ENCODE data around the gene GDE1. TPM values are rescaled to one million over a fixed set of nuclear protein-coding genes. Genes with fewer than 3 reads are reported as not detected.
A peak's percentile ranks its signal among the peaks of the same experiment; 100 is the strongest.
"Not testable (repeated sequence)": the region's sequence is repeated elsewhere in the genome, so short reads cannot be mapped to it uniquely, and the experiment has no call there.

Gene GDE1, protein sequence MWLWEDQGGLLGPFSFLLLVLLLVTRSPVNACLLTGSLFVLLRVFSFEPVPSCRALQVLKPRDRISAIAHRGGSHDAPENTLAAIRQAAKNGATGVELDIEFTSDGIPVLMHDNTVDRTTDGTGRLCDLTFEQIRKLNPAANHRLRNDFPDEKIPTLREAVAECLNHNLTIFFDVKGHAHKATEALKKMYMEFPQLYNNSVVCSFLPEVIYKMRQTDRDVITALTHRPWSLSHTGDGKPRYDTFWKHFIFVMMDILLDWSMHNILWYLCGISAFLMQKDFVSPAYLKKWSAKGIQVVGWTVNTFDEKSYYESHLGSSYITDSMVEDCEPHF
- 50.9 TPM for polyA plus RNA-seq (2013, experiment 1 of 2; ENCODE audit: insufficient read length)
- 47.9 TPM for polyA plus RNA-seq (2013, experiment 2 of 2; ENCODE audit: insufficient read length)

DNA sequence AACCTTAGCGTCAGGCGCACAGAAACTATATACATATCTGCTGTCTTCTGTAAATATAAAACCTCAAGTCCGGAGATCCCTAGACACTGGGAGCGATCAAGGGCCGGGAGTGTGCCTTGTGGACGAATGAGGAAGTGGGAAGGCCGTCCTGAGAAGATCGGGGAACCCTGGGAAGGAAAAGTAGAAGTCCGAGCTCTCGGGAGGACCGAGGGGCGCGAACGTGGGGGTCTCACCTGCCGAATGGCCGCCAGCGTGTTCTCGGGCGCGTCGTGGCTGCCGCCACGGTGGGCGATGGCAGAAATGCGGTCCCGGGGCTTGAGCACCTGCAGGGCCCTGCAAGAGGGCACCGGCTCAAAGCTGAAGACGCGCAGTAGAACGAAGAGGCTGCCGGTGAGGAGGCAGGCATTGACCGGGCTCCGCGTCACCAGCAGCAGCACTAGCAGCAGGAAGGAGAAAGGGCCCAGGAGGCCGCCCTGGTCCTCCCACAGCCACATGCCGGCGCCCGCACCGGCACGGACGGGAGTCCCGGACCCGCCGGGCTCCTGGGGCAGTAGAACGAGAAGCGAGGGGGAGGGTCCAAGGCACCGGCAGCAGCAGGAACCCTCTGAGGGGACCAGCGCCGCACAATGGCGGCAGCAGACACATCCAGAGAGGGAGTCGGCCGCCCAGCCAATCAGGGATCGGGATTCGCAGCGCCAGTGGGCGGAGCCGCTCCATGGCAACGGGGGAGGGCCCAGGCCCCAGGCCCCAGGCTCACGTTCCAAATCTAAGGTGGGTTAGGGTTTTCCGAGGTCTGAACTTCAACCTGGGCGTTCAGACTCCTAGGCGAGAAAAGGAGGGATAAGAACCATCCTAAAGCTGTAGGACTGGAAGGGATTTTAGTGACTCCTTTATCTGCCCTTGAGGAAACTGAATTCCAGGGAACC lies at the start of gene GDE1:
Gene GDE1 (minus strand): TSS at position 628 of the 926 bp plus-strand sequence. CDS start 134 bp downstream, at position 494.
- peak; percentile 88 for DNase-seq

DNA sequence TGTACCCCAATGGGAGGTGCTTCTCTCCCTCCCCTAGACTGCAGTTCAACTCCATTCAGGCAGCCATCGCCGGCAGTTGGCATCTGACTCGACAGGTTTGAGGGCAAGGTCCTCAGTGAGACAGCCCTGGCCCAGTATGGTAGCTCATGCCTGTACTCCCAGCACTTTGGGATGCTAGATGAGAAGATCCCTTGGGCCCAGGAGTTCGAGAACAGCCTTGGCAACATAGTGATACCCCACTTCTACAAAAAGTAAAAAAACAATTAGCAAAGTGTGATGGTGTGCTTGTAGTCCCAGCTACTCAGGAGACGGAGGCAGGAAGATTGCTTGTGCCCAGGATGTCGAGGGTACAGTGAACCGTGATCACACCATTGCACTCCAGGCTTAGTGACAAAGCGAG lies 45.7 kb upstream of the GDE1 start:
- DNase-seq = no peak

DNA sequence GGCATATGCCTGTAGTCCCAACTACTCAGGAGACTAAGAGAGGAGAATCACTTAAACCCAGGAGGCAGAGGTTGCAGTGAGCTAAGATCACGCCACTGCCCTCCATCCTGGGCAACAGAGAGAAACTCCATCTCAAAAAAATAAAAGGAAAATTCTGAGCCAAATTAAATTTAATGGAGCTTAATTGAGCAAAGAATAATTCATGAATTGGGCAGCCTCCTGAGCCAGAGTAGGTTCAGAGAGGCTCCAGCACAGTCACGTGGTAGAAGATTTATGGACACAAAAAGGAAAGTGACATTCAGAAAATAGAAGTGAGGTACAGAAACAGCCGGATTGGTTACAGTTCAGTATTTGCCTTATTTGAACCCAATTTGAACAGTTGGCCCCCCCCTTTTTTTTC lies 44.5 kb upstream of the GDE1 start:
- DNase-seq = no peak

DNA sequence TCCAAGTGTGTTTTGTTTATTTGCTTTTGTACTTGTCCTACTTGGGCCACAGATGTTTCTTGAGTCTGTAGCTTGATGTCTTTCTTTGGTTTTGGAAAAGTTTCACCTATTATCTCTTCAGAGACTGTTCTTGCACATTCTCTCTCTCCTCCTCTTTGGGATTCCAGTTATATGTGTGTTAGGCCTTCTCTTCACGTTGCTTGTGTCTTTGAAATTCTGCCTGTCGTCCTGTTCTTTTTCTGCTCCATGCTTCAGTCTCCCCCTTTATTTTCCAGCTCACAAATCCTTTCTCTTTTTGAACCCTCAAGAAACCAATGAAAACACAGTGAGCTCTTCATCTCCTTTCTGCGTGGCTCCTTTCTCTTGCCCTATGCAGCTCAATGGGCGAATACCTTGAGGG lies 41.5 kb upstream of the GDE1 start:
- DNase-seq = no peak

DNA sequence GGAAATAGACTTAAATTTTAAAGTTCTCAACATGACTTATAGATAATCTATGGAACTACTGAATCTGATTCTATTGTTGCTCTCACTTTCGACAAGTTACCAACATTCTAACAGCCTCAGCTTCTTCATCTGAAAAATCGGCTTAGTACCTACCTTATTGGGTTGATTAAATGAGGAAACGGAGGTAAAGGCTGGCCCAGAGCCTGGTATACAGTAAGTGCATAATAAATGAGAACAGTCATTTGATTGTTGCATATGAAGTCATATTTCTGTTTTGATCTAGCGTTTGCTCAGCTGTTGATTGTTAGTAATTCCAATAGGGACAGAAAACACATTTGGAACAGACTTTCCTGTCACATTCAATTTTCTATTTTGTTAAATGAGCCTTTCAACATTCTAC lies 38.2 kb upstream of the GDE1 start:
- DNase-seq = no peak

DNA sequence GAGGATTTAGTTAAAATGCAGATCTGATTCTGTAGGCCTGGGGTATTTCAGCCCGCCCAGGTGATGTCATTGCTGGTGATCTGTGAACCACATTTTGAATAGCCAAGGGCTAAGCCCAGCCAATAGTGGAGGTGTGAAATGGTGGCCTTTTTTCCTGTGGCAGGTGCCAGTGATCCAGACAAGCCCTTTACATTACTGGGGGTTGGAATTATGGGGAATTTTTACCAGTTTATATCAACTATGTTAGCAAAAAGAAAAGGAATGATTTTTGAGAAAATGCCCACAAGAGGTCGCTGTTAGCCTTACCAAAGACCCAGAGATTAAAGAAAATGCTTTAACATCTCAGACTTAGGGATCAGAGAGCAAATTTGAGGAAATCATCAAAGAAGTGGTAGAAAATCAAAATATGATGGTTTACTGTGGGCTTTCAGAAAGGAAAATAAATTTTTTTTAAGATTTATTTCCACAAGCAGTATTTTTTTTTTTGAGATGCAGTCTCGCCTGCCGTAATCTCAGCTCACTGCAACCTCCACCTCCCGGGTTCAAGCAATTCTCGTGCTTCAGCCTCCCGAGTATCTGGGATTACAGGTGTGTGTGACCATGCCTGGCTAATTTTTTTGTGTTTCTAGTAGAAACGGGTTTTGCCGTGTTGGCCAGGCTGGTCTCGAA lies 37.5 kb upstream of the GDE1 start:
- peak; percentile 51 for DNase-seq

DNA sequence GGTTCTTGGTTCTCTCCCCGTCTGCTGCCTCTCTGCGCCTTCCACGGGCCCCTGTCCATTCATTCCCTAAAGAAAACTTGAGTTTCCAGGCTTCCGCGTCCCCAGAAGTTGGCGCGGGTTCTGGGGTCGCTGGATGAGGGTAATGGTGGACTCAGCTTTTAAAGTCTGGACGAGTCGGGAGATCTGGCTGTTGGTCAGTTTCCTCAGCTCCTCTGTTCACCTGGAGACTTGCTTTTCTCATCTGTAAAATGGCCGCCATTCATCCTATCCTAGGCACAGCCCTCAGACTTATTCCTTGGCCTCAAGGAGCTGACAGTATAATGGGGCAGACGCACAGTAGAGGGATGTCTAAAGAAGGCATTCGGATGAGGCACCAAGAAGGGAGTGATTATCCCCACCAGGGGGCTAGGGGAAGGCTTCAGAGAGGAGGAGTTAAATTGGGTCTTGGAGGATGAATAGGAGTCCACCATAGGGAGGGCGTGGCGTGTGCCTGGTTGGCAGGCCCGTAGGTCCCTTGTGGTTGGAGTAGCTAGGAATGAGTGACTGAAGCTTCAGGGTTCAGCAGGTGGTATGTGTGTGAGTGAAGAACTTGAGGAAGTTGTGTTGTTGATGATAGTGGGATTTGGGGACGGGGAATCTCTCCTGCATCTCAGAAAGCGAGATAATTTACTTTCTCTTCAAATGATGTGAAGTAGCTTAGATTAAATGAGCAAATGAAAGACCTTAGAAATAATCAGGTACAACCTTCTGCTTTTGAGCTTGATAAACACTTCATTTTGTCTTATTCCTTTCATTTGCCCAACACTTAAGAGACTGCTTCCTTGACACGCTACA lies 34.3 kb upstream of the GDE1 start:
- DNase-seq = peak; percentile 24

DNA sequence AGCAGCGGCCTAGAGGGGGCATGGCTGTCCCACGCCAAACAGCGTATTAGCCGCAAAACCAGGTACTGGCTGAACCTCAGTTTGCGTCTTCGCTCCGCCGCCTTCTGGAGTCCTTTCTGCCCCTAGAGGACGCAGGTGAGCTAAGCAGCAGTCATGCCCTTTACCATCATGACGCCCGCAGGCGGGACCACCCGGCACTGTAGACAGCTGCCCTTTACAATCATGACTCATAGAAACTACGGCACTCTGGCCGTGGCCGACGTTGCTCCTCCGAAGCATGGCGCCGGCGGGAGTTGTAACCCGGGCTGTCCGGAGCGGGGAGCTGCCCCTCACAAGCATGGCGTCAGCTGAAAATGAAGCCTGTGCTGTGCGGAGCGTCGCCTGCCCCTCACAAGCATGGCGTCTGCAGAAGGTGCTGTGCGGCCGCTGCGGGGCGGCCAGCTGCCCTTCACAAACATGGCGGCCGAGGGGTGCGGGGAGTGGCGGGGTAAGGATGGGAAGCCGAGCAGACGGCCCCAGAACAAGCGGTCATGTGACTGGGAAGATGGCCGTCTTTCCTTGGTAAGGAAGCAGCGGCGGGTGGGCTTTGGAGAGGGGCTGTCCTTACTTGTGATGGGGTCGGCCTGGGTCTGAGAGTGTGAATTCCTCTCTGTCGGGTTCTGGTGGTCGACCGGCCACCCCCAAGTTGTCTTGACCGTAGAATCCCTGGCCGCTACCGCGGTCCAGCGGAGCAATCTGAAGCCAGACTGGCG lies 33.5 kb upstream of the GDE1 start, which contains the start of gene VPS35L:
Gene VPS35L (plus strand): TSS at position 518 of the 752 bp plus-strand sequence. CDS start 27 bp downstream, at position 545.
- DNase-seq = peak; percentile 99

DNA sequence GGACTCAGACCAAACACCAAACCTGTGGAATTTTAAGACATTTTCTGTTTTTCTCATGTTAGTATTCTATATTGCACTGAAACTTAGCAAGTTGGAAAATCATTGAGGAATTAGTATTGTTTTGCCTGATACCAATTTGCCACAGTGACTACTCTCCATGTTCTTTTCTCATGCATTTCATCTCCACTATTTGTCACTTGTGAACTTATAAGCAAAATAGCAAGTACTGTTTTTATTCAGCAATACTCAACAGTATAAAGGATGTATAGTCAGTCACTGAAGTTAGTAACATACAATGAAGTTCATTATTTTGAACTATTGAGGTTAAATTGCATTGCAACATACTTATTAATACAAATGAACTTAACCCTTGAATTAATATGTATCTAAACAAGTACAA lies 27.8 kb upstream of the GDE1 start:
- DNase-seq = no peak

DNA sequence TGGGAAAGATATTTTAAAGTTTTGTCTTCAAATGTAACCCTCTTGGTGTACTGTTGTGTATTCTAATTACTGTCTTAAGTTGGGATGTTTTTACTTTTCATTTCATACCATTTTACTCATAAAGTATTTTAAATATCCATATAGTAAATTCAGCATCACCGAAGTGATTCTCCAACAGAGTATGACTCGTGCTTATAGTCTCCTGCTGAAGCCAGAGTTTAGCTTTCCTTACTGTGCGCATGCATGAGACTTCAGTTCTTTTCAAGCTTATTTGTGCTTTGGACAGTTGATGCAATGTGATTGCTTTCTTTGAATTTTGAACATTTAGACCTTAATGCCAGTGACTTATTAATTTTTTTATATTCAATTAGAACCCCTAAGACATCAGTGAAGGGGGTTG lies 26.2 kb upstream of the GDE1 start:
- no peak for DNase-seq

DNA sequence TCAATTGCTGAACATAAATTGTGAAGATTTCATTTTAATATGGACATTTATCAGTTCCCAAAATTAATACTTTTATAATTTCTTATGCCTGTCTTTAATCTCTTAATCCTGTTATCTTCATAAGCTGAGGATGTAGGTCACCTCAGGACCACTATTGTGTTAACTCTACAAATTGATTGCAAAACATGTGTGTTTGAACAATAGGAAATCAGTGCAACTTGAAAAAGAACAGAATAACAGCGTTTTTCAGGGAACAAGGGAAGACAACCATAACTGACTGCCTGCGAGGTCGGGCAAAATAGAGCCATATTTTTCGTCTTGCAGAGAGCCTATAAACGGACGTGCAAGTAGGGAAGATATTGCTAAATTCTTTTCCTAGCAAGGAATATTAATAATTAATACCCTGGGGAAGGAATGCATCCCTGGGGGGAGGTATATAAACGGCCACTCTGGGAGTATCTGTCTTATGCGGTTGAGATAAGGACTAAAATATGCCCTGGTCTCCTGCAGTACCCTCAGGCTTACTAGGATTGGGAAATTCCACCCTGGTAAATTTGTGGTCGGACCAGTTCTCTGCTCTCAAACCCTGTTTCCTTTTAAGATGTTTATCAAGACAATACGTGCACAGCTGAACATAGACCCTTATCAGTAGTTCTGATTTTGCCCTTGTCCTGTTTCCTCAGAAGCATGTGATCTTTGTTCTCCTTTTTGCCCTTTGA lies 21.5 kb upstream of the GDE1 start:
- not testable (repeated sequence) for DNase-seq

DNA sequence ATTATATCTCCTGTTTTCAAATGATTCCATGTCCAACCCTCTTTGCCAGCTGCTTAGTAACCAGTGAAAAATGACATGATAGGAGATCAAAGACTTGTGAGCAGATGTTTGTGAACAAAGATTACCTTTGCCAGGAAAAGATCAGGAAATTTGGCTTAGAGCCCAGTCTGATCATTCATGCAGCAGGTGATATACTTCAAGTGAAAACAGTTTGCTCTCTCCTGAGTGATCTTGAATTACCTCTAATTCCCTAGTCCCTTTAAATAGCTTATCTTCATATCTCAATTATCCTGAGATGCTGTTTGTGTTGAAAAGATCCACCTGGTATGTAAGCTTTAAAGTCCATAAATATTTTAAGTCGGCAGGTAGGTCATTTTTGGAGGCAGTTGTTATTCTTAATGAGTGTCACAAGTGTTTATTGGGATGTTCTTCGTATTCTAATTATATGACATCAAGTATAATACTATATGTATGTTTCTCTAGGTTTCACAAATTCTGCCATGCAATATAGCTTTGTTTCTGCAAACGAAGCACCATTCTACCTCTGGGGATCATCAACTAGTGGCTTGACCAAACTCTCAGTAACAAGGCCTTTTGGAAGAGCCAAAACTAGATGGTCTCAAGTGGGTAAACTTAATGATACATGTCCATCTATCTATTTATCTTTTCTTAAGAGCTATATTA lies 20.4 kb upstream of the GDE1 start:
- no peak for DNase-seq

DNA sequence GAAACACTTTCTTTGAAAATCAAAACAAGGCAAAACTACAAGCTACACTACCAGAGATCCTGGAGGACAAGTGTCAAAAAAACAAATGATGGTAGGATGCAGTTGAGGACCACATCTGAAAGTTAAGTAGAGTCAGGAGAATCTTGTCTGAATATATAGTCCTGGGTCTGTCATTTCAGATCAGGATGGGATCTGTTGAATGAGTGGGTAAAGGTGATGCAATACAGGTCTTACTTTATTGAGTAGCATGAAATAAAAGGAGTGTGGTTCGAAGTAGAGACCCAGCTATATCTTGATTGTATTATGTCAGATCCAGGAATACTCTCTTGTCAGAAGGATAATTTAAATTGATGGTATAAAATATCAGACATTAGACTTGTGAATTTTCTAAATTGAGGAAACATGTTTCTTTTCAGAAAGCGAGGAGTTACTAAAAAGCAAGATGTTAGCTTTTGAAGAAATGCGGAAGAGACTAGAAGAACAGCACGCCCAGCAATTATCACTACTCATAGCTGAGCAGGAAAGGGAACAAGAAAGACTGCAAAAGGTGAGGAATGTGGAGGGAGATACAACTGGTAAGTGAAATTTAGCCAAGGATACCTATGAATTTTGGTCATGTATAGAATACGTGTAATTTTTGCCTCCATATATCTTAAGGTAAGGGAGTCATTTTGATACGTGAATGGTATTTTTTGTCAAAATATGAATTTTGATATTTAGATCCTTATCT lies 18.5 kb upstream of the GDE1 start:
- DNase-seq = no peak

DNA sequence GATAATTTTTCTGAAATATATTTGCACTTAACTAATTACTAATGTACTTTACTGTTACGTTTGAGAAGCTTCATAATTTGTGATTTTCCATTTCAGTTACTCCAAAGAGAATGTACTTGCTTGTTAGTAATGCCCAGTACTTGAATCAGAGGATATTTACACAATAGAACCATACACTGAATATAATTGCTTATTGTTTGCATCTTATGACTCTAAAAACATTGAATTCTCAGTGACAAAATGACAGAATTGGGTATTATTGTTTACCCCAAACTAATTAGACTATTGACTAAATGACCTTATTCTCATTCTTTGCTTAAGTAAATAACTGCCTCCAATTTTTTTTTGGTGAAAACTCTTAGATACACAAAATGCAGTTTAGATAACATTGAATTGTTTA lies 10.7 kb upstream of the GDE1 start:
- DNase-seq = no peak

DNA sequence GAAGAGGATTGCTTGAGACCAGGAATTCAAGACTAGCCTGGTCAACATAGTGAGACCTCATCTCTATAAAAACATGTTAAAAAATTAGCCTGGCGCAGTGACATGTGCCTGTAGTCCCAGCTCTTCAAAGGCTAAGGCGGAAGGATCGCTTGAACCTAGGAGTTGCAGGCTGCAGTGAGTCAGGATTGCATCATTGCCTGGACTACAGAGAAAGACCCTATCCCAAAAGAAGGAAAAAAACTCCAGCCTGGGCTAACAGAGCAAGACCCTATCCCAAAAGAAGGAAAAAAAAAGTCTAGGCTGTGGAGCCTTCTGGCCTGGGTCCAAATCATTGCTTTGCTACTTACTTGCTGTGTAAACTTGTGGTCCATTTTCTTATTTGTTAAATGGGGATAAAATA lies 6.8 kb upstream of the GDE1 start:
- DNase-seq = no peak

DNA sequence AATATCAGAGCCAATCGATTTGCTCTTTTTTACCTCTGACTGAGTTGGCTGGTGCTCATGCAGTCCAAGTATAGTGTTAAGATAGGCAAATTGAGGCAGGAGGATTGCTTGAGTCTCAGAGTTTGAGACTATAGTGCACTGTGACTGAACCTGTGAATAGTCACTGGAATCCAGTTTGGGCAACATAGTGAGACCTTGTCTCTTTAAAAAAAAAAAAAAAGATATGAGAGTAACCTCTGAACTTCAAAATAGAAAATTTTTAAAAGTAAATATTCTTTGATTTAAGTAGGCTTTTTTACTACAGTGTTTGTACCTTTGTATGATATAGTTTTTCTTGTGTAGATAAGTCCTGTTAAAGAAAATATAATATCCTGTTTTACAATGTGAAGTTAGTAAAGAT lies 5.3 kb upstream of the GDE1 start:
- no peak for DNase-seq

DNA sequence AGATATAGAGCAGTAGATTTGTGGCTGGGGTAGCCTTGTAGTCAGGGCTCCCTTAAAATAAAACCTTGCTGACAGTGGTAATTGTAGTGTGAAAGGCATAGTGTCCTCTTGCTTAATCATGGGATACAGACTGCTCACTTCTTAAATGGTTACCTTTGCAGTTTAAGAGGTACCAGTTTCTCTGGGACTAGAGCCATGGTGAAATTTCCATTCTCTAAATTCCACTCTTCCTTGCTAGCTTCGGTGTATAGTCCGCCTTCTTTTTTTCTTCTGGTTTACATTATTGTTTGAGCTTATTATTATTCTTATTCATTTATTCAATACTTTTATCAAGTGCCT lies 3.5 kb upstream of the GDE1 start:
- no peak for DNase-seq

DNA sequence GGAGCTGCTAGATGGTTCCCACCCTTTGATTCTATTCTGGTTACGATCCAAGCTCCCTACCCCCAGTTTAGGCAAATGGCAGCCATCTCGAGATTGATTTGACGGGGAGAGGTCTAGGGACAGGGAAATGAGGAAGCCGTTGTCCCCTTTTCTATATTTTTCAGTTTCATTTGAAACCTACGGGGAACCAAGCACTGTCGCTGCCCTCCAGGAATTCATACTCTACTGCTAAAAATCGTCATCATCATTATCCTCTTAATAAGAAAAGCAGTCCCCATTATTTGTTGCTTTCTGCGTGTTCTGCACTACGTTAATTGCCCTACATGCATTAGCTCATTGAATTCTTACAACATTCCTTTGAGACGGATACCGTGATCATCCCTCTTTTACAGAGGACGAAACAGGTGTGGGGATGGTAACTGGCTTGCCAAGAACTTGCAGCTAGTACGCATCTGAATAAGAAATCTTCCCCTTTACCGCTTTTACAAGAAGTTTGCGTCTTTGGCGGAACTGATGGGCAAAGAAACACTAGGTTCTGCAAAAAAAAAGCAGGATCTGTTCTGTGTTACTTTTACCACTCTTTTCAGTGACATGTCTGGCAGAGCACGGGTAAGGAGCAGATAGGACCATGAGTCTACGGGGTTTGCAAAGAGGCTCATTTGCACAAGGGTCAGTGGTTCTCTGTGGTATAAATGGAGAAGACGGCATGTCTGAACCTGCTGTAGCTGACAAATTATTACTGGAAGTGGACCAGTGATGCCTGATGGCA lies 2.9 kb upstream of the GDE1 start:
- no peak for DNase-seq

DNA sequence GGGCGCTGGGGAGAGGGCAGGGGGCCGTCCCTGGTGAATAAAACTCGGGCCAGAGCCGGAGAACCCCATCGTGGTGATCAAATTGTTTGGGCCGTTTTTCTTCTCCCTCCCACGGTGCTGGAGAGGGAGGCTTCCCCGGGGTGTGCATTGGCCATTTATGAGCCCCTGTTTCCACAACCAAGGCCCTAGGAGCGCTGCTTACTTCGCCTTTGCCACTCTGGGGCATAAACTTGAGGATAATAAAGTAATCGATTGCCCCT lies 2.4 kb upstream of the GDE1 start:
- no peak for DNase-seq

All from fibroblast of skin of abdomen (primary cell).